Adrenal gland (tissue), 5 donors: ENCODE results near the gene MARCHF3.

ENCODE experiments used
- CTCF ChIP-seq, 6 experiments: fragments of 450-650 bp in 4 of 6; fragments of 200-600 bp in 2 of 6; sonication (generic) in 1 of 6; IDR thresholded peaks; 1 replicate in 5 of 6; 2 replicates in 1 of 6; pipeline versions ENCODE4 v1.5.1 to v1.8.0; 2016 to 2021; ENCODE audit warnings: antibody characterized with exemption in 6 of 6, mild to moderate bottlenecking in 2 of 6, moderate library complexity in 1 of 6
- POLR2A ChIP-seq, 2 donors: fragments of 450-650 bp; IDR thresholded peaks; one replicate each; pipeline ENCODE4 v1.6.1; 2017; ENCODE audit warnings: antibody characterized with exemption in 2 of 2, mild to moderate bottlenecking in 2 of 2, moderate library complexity in 1 of 2
- donor health status: DM: no; HTN: no; CAD: no.

- TF ChIP-seq POLR2A (IDR thresholded peaks at IDR 0.05) (no peak), CTCF (IDR thresholded peaks at IDR 0.05) (no peak)
These were observed 23.6 kb downstream of the MARCHF3 start for GRCh38 chr5:127006744-127007143.
